ENCODE data around the gene HSD17B3.
"Not testable (repeated sequence)": the region's sequence is repeated elsewhere in the genome, so short reads cannot be mapped to it uniquely, and the experiment has no call there.

Gene HSD17B3

DNA sequence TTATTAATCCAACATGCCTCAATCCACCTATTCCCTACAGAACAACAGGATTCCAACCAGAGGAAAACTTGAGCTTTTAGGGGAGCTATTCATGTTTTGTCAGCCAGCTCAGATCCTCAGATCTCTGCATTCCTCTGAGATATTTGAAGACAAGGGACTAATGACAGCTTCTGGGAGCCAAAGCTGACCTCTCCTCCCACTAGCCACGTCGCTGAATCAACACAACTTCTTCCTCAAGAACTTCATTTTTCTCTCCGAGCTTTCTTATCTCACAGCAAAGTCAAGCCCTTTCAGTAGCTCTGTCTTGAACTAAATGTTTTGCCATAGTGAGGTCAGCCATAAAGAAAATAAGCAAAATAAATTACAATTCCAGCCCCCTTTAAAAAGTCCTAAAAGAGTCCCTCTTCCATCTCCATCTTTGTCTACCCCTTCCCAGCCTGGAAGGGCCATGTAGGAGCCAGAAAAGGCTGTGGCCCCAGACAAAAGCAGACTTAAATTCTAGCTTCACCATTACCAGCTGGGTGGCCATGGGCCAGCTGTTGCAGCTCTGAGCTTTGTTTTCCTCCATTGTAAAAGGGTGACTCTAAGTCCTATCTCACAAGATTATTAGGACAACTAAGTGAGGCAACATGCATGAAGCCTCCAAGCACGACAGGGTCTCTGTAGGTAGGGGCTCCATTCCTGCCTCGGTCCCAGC lies 65.0 kb downstream of the HSD17B3 start:
- TF ChIP-seq CTCF (IDR thresholded peaks at IDR 0.05; ENCODE audit: control insufficient read depth, extremely low read depth, insufficient read depth): no peak
- no peak overlapping the region for H3K4me3 ChIP-seq (ENCODE audit: low read depth, low read length)
- no peak for DNase-seq (ENCODE audit: low read depth)

GRCh38 chr9:96236337-96236736 lies 65.6 kb downstream of the HSD17B3 start:
- not testable (repeated sequence) for DNase-seq (ENCODE audit: low read depth); H3K4me3 ChIP-seq (ENCODE audit: low read depth, low read length)

GRCh38 chr9:96232539-96233241 lies 69.3 kb downstream of the HSD17B3 start:
- peak; percentile 85 for TF ChIP-seq CTCF (IDR thresholded peaks at IDR 0.05; ENCODE audit: control insufficient read depth, extremely low read depth, insufficient read depth)
- H3K4me3 ChIP-seq (ENCODE audit: low read depth, low read length): no peak overlapping the region
- DNase-seq (ENCODE audit: low read depth): no peak

- no peak overlapping the region for H3K4me3 ChIP-seq (ENCODE audit: low read depth, low read length)
- DNase-seq (ENCODE audit: low read depth): no peak
- TF ChIP-seq CTCF (IDR thresholded peaks at IDR 0.05; ENCODE audit: control insufficient read depth, extremely low read depth, insufficient read depth): no peak
These were observed 69.8 kb downstream of the HSD17B3 start for GRCh38 chr9:96232164-96232538.

- no peak overlapping the region for H3K4me3 ChIP-seq (ENCODE audit: low read depth, low read length)
- no peak for DNase-seq (ENCODE audit: low read depth)
- TF ChIP-seq CTCF (IDR thresholded peaks at IDR 0.05; ENCODE audit: control insufficient read depth, extremely low read depth, insufficient read depth): no peak
These were observed 72.0 kb downstream of the HSD17B3 start for GRCh38 chr9:96230002-96230401.

DNA sequence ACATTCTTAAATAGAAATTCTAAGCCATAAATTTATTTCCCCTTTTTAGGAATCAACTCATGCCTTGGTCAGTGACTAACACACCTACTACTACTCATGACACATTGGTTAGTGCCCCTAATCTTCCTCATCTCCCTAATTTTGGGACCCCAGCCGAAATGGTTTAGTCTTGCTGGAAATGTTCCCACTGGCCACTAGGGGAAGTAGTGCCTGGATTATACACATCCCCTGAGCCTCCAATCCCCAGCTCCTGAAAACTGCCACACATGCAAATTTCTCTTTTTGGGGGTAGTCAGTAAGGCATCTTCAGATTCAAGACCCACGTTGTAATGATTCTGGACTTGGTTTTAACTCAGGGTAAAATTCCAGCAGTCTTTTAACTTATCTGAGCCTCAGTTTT lies 79.8 kb downstream of the HSD17B3 start:
- TF ChIP-seq CTCF (IDR thresholded peaks at IDR 0.05; ENCODE audit: control insufficient read depth, extremely low read depth, insufficient read depth): peak; percentile 10; the same call in 1 of the 2 replicates
- H3K4me3 ChIP-seq (ENCODE audit: low read depth, low read length): no peak overlapping the region
- DNase-seq (ENCODE audit: low read depth): no peak

GRCh38 chr9:96219900-96220257 lies 82.1 kb downstream of the HSD17B3 start:
- TF ChIP-seq CTCF (IDR thresholded peaks at IDR 0.05; ENCODE audit: control insufficient read depth, extremely low read depth, insufficient read depth): no peak
- H3K4me3 ChIP-seq (ENCODE audit: low read depth, low read length): no peak overlapping the region
- DNase-seq (ENCODE audit: low read depth): no peak

Measured in LNCaP clone FGC (cell line).